Skeletal muscle tissue (tissue), 4 donors: ENCODE measurements around the gene KCNJ15. TPM values are rescaled to one million over a fixed set of nuclear protein-coding genes. Genes with fewer than 3 reads are reported as not detected.

ENCODE experiments used
- H3K27ac ChIP-seq: one replicate; pipeline ENCODE4 v1.7.0; 2013; ENCODE audit warnings: mild to moderate bottlenecking, low read depth, low read length, inconsistent platforms
- H3K27me3 ChIP-seq, 3 donors: one replicate each; pipeline ENCODE4 v1.7.0; 2013; ENCODE audit warnings: low read length in 3 of 3; ENCODE audit not compliant: control insufficient read depth in 3 of 3, insufficient read depth in 3 of 3
- H3K36me3 ChIP-seq, 3 donors: one replicate each; pipeline ENCODE4 v1.7.0; 2013; ENCODE audit warnings: low read length in 3 of 3; ENCODE audit not compliant: control insufficient read depth in 3 of 3, insufficient read depth in 3 of 3
- H3K4me1 ChIP-seq, 3 donors: one replicate each; pipeline ENCODE4 v1.7.0; 2013; ENCODE audit warnings: low read length in 3 of 3, mild to moderate bottlenecking in 3 of 3; ENCODE audit not compliant: control insufficient read depth in 3 of 3, insufficient read depth in 3 of 3
- H3K4me3 ChIP-seq, 3 donors: one replicate each; pipeline ENCODE4 v1.7.0; 2013; ENCODE audit warnings: low read length in 3 of 3
- H3K9ac ChIP-seq, 3 donors: one replicate each; pipeline ENCODE4 v1.7.0; 2013; ENCODE audit warnings: low read length in 3 of 3, mild to moderate bottlenecking in 3 of 3, moderate library complexity in 2 of 3, low read depth in 1 of 3
- H3K9me3 ChIP-seq, 3 donors: one replicate each; pipeline ENCODE4 v1.7.0; 2013; ENCODE audit warnings: low read length in 3 of 3; ENCODE audit not compliant: control insufficient read depth in 3 of 3
- total RNA-seq: library from RNA; depleted of rRNA; stranded (reverse); fragments of >200 nt; gene quantifications from one replicate; pipeline ENCODE4 v1.2.3, GENCODE V29; 2014
- donor health status: Osteomylitis.

KCNJ15 gene
- total RNA-seq, 1 donor from 2014 or later, result 0.52 TPM

DNA sequence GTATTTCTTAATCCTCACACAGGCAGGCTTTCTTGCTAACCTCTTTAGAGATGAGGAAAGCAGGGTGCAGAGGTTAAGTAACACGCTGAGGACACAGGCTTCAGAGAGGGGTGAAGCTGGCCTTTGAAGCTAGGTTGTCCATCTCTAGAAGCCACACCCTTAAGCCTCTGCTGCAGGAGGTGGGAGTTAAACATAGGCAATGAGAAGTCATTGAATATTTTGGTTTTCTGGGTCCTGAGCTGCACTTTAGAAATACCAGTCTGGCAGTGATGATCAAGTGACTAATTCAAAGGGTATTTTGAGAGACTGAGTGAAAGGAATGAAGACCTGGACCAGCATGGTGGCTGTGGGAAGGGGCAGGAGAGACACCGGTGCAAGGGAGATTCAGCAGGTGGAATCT is 9.9 kb downstream of the KCNJ15 start:
- H3K27ac ChIP-seq, result no peak overlapping the region
- no peaks in the 10 kb centered on the region for H3K36me3 ChIP-seq
- H3K27me3 ChIP-seq, result peaks cover 0 to 3% (median 0%) of the 10 kb centered on the region in 3 donors
- no peak overlapping the region for H3K9ac ChIP-seq
- no peaks in the 10 kb centered on the region for H3K4me1 ChIP-seq
- H3K4me3 ChIP-seq, result no peak overlapping the region
- H3K9me3 ChIP-seq, result peaks cover 0 to 2% (median 0%) of the 10 kb centered on the region in 3 donors

DNA sequence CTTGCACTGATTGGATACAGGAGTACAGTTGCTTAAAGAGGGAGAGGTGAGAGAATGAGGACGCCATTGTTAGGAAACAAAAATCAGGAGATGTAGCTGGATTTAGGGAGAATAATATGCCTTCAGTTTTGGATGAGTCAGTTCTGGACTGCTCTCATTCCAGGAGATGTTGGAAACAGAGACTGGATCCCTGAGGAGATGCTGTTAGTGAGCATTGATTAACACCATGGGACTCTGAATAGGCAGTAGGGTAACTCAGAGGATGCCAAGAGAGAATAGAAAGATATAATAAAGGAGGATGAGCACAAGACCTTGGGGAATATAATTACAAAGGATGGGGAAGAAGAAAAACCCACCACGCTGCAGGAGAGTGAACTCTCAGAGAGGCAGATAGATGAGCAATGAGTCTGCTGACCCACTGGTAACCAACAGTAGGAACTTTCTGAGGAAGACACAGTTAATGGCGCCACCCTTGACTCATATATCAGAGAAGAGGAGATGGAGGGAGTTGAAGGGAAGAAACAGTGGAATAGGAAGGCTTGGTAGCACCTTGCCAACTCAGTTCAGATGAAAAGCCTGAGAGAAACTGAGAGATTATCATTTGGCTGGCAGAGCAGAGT is 10.5 kb downstream of the KCNJ15 start:
- H3K27me3 ChIP-seq, result peaks cover 0 to 3% (median 0%) of the 10 kb centered on the region in 3 donors
- H3K9me3 ChIP-seq, result peaks cover 0 to 2% (median 0%) of the 10 kb centered on the region in 3 donors
- H3K4me3 ChIP-seq, result no peak overlapping the region
- no peaks in the 10 kb centered on the region for H3K4me1 ChIP-seq
- H3K36me3 ChIP-seq, result no peaks in the 10 kb centered on the region
- H3K27ac ChIP-seq, result no peak overlapping the region
- no peak overlapping the region for H3K9ac ChIP-seq

DNA sequence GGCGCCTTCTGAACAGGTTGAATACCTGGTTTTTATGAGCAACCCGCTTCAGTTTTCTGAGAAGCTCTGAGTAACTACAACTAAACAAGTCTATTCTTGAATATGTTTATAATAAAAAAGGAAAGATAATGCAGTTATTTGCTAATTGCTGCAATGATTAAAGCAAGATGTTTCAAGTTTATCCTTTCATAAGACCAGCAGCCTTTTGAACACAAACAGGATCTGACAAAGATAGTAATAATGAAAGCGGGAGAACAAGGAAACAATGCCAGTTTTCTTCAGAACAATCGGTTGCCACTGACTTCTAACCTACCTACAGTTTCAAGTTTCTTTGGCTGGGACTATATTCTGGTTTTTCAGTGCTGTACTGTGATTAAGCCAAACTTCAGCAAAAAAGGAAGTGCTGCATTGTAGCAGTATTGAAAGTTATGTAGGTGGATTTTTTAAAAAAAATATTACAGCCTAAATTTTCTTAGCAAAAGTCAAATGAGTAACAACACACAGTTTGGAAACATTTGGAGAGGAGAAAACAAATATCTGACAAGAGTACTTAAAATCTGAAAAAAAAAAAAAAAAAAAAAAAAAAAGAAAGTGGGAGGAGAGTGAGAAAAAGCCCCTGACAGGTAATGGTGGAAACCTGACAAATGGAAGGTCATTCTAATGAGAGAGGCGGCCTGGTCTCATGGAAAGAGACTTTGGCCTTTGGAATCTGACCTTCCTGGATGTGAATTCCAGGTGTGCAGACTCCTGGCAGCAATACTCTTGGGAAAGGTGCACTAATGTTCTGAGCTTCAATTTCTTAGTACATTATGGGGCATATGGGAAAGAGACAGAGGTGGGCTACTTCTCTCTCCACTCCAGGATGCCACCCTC is 11.4 kb downstream of the KCNJ15 start:
- no peaks in the 10 kb centered on the region for H3K36me3 ChIP-seq
- H3K4me3 ChIP-seq, result no peak overlapping the region
- H3K9ac ChIP-seq, result no peak overlapping the region
- peaks cover 0 to 3% (median 0%) of the 10 kb centered on the region in 3 donors for H3K27me3 ChIP-seq
- no peaks in the 10 kb centered on the region for H3K4me1 ChIP-seq
- H3K27ac ChIP-seq, result no peak overlapping the region
- H3K9me3 ChIP-seq, result peaks cover 0 to 2% (median 0%) of the 10 kb centered on the region in 3 donors

DNA sequence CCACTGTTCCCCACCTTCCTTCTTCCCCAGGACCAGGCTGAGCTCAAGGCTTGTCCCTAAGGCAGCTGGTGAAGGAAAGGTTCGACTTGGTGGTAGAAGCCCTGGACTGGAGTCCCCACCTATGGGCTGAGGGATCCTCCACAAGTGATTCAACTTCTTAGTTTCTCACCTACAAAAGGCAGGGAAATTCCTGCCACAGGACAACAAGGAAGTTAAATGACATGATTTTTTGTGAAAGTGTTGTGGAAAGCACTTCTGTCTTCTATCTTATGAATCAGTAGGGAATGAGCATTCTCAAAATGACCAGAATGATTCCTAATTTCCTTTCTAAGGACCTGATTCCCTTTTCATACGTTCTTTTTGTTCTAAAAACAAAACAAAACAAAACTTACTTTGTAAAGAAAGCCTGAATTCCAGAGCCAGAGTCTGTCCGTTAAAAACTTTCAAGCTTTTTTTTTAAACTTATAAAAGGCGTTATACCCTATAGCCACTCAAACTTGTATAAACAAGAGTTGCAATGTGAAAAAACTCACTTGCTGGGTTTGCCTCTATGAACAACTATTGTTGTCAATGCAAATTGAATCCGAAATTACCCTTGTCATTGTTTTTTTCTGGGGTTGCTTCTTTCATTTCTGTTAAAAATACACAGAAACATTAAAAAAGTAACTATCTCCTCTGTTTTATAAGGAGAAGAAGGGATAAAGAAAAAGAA is 12.2 kb downstream of the KCNJ15 start:
- Histone ChIP-seq H3K9ac (no peak overlapping the region), H3K27ac (no peak overlapping the region)

DNA sequence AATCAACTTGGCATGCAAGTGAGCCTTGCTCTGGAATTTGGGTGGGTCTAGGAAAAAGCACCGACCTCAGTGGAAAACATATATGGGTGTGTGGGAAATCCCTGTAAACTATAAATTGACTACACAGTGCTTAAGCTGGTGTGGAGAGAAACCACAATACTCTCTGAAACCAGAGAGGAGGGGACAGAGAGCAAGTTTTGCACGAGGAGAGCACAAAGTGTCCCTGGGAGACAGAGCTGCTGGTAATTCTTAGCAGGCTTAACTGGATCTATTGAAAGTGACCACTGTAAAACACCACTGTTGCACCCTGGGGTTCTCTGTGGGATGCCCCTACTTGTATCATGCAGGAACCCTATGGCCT is 12.8 kb downstream of the KCNJ15 start:
- Histone ChIP-seq H3K27ac (no peak overlapping the region), H3K4me1 (no peaks in the 10 kb centered on the region), H3K27me3 (peaks cover 0 to 3% (median 0%) of the 10 kb centered on the region in 3 donors), H3K9me3 (no peaks in the 10 kb centered on the region), H3K9ac (no peak overlapping the region), H3K4me3 (no peak overlapping the region), H3K36me3 (no peaks in the 10 kb centered on the region)

More for the DNA sequence above, 12.2 kb downstream of the KCNJ15 start:
- no peak overlapping the region for H3K4me3 ChIP-seq
- no peaks in the 10 kb centered on the region for H3K4me1 ChIP-seq
- no peaks in the 10 kb centered on the region for H3K36me3 ChIP-seq
- H3K9me3 ChIP-seq, result no peaks in the 10 kb centered on the region
- H3K27me3 ChIP-seq, result peaks cover 0 to 3% (median 0%) of the 10 kb centered on the region in 3 donors

DNA sequence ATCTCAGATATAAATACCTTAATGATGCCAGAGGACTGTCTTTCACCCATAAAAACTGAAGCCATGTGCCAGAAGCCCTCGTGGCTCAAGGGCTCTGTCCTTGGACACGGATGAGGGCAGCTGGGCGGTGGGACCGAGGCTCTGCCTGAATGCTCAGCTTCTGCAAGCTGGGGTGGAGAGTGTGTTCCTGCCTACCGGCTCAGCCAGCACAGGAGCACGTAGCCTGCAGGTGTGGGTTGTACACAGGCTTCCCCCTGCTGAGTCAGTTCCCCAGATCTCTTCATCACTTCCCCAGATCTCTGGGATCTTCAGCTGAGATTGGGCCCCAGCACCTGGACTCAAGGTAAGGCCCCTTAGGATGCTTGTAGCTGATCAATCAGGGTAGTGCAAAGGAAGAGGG is 15.4 kb downstream of the KCNJ15 start:
- Histone ChIP-seq H3K9ac (no peak overlapping the region), H3K27ac (no peak overlapping the region), H3K4me1 (no peaks in the 10 kb centered on the region), H3K4me3 (no peak overlapping the region), H3K36me3 (no peaks in the 10 kb centered on the region), H3K27me3 (no peaks in the 10 kb centered on the region), H3K9me3 (no peaks in the 10 kb centered on the region)

DNA sequence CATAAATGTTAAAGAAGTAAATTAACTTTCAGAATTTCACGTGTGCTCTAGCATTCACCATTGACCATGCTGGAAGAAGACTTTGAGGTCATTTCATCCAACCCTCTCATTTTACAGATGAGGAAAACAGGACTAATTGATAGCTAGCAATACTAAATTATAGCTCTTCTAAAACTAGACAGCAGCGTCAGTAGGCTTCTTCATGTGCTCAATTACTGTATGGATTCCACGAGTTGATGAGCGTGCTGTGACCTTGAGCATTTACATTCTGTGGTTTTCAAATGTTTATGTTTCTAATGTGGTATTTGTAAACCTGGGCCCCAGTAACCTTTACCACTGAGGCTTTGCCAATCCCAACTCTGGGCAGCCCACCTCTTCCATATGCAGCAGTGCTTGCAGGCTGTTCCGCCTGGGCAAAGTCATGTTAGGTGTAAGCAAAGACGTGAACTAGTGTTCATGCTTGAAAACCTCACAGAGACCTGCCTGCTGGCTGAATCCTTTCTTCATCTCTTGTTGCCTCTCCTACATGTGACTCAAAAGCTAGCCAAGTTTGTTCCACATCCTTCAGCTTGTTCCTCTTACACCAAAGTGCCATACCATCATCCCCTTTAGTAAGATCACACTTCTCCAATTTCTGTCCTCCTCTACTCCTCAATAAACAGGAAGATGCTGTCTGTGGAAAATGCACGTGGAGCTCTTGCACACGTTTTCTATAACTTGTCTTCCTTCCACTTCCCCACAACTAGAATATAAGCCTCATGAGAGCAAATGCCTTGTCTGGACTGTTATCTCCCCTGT is 17.2 kb downstream of the KCNJ15 start:
- Histone ChIP-seq H3K4me1 (peaks cover 0 to 3% (median 0%) of the 10 kb centered on the region in 3 donors), H3K27me3 (no peaks in the 10 kb centered on the region), H3K4me3 (no peak overlapping the region), H3K27ac (no peak overlapping the region), H3K9me3 (no peaks in the 10 kb centered on the region), H3K36me3 (no peaks in the 10 kb centered on the region), H3K9ac (no peak overlapping the region)

DNA sequence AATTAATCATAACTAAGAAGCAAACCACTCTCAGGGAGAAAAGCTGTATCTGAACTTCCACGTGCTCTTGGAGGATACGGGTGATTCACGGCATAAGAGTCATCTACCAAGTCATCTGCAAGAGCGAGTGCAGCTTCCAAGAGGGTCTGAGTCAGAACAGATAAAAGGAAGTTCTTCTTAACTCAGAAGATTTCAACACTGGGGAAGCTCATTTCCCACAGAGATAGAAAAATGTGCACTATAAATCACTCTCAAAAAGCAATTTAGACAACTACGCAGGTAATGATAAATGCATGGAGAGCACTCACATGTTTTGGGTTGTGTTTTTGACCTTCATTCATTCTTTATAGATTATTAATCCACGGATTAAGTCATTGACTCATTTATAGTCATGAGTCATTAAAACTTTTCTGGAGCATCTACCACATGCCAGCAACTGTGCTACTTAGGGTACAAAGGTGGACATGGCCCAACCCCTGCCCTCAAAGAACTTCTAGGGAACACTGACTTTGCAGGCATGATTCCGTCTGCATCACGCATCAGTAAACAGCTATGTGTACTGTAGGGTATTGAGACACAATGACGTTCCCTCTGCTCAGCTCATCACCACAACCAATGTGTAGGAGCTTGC is 20.8 kb downstream of the KCNJ15 start:
- H3K27me3 ChIP-seq, result no peaks in the 10 kb centered on the region
- no peak overlapping the region for H3K9ac ChIP-seq
- H3K27ac ChIP-seq, result no peak overlapping the region
- H3K9me3 ChIP-seq, result peaks cover 0 to under 1% (median 0%) of the 10 kb centered on the region in 3 donors
- no peak overlapping the region for H3K4me3 ChIP-seq
- H3K4me1 ChIP-seq, result peaks cover 0 to 3% (median 0%) of the 10 kb centered on the region in 3 donors
- no peaks in the 10 kb centered on the region for H3K36me3 ChIP-seq

DNA sequence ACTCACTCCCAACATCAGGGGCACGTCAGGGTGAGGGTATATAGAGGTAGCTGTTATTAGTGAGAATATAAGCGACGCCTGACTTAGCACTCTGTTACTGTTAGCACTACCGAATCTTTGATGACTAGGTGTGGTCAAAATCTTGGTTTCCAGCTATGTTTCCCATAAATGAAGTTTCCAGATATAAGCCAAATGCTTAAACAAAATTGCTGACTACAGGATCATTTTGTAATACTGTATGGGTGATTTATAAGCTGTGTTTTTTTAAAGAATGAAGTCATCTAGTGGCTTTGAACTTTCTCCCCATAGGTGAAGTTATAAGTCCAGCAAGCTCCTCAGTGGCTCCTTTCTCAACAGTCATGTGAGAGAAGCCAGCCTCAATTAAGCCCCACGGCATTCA is 23.7 kb downstream of the KCNJ15 start:
- peaks cover 0 to 3% (median 0%) of the 10 kb centered on the region in 3 donors for H3K4me1 ChIP-seq
- H3K4me3 ChIP-seq, result no peak overlapping the region
- H3K9ac ChIP-seq, result no peak overlapping the region
- H3K9me3 ChIP-seq, result peaks cover 0 to 2% (median 0%) of the 10 kb centered on the region in 3 donors
- no peaks in the 10 kb centered on the region for H3K36me3 ChIP-seq
- no peaks in the 10 kb centered on the region for H3K27me3 ChIP-seq
- H3K27ac ChIP-seq, result no peak overlapping the region
